ENCODE data around the gene CEP250. TPM values are rescaled to one million over a fixed set of nuclear protein-coding genes. Genes with fewer than 3 reads are reported as not detected.
"Not testable (repeated sequence)": the region's sequence is repeated elsewhere in the genome, so short reads cannot be mapped to it uniquely, and the experiment has no call there.

Gene CEP250
- total RNA-seq, 1 donor from 2014 or later, result 58.5 TPM

- H3K36me3 Mint-ChIP-seq (ENCODE audit: unreplicated experiment), result peaks cover 18% of the 10 kb centered on the region
- no peak overlapping the region for H3K27ac Mint-ChIP-seq (ENCODE audit: unreplicated experiment)
- DNase-seq (ENCODE audit: extremely low spot score, unreplicated experiment), result no peak
- H3K27me3 Mint-ChIP-seq (ENCODE audit: unreplicated experiment), result no peaks in the 10 kb centered on the region
- no peaks in the 10 kb centered on the region for H3K9me3 Mint-ChIP-seq (ENCODE audit: unreplicated experiment)
- peaks cover 17% of the 10 kb centered on the region for H3K4me1 Mint-ChIP-seq (ENCODE audit: unreplicated experiment)
- no peak overlapping the region for H3K4me3 Mint-ChIP-seq (ENCODE audit: unreplicated experiment)
- TF ChIP-seq CTCF (IDR thresholded peaks at IDR 0.05), result no peak
Measured at GRCh38 chr20:35546127-35546526, 90.7 kb downstream of the CEP250 start.

GRCh38 chr20:35547329-35547728 is 91.9 kb downstream of the CEP250 start:
- DNase-seq (ENCODE audit: extremely low spot score, unreplicated experiment), result no peak
- Mint-ChIP-seq H3K4me3 (ENCODE audit: unreplicated experiment) (no peak overlapping the region), H3K27me3 (ENCODE audit: unreplicated experiment) (no peaks in the 10 kb centered on the region), H3K9me3 (ENCODE audit: unreplicated experiment) (no peaks in the 10 kb centered on the region), H3K27ac (ENCODE audit: unreplicated experiment) (no peak overlapping the region), H3K36me3 (ENCODE audit: unreplicated experiment) (peaks cover 18% of the 10 kb centered on the region), H3K4me1 (ENCODE audit: unreplicated experiment) (peaks cover 9% of the 10 kb centered on the region)
- no peak for TF ChIP-seq CTCF (IDR thresholded peaks at IDR 0.05)

- Mint-ChIP-seq H3K9me3 (ENCODE audit: unreplicated experiment) (no peaks in the 10 kb centered on the region), H3K4me3 (ENCODE audit: unreplicated experiment) (no peak overlapping the region), H3K4me1 (ENCODE audit: unreplicated experiment) (no peaks in the 10 kb centered on the region), H3K27me3 (ENCODE audit: unreplicated experiment) (no peaks in the 10 kb centered on the region), H3K27ac (ENCODE audit: unreplicated experiment) (no peak overlapping the region), H3K36me3 (ENCODE audit: unreplicated experiment) (peaks cover 29% of the 10 kb centered on the region)
- no peak for DNase-seq (ENCODE audit: extremely low spot score, unreplicated experiment)
- no peak for TF ChIP-seq CTCF (IDR thresholded peaks at IDR 0.05)
Measured at GRCh38 chr20:35551503-35551902, 96.1 kb downstream of the CEP250 start.

- H3K27me3 Mint-ChIP-seq (ENCODE audit: unreplicated experiment), result no peaks in the 10 kb centered on the region
- no peak overlapping the region for H3K27ac Mint-ChIP-seq (ENCODE audit: unreplicated experiment)
- no peak overlapping the region for H3K4me3 Mint-ChIP-seq (ENCODE audit: unreplicated experiment)
- H3K36me3 Mint-ChIP-seq (ENCODE audit: unreplicated experiment), result peaks cover 33% of the 10 kb centered on the region
- no peak for TF ChIP-seq CTCF (IDR thresholded peaks at IDR 0.05)
- no peaks in the 10 kb centered on the region for H3K4me1 Mint-ChIP-seq (ENCODE audit: unreplicated experiment)
- no peaks in the 10 kb centered on the region for H3K9me3 Mint-ChIP-seq (ENCODE audit: unreplicated experiment)
- no peak for DNase-seq (ENCODE audit: extremely low spot score, unreplicated experiment)
Measured at GRCh38 chr20:35552914-35553313, 97.5 kb downstream of the CEP250 start.

GRCh38 chr20:35555461-35555860 is 100.1 kb downstream of the CEP250 start:
- not testable (repeated sequence) for H3K4me1 Mint-ChIP-seq (ENCODE audit: unreplicated experiment); H3K27me3 Mint-ChIP-seq (ENCODE audit: unreplicated experiment); H3K9me3 Mint-ChIP-seq (ENCODE audit: unreplicated experiment); H3K27ac Mint-ChIP-seq (ENCODE audit: unreplicated experiment); DNase-seq (ENCODE audit: extremely low spot score, unreplicated experiment); H3K4me3 Mint-ChIP-seq (ENCODE audit: unreplicated experiment)
- H3K36me3 Mint-ChIP-seq (ENCODE audit: unreplicated experiment), result peaks cover 21% of the 10 kb centered on the region

All from osteocyte (in vitro differentiated cells).